Posterior cingulate gyrus (tissue), 11 donors: ENCODE data around the gene SETD3.

Experiments used
- DNase-seq, 10 donors: peaks; one replicate each; pipeline versions ENCODE4 v3.0.0 to v3.0.0-alpha.2; 2020 to 2021; ENCODE audit warnings: mixed read lengths in 3 of 10
- intact Hi-C: fragments of 100-400 bp; cut with DNase I; formaldehyde crosslinking; loops from one replicate; pipeline ENCODE4 v1.15.1; 2023

SETD3 gene

DNA sequence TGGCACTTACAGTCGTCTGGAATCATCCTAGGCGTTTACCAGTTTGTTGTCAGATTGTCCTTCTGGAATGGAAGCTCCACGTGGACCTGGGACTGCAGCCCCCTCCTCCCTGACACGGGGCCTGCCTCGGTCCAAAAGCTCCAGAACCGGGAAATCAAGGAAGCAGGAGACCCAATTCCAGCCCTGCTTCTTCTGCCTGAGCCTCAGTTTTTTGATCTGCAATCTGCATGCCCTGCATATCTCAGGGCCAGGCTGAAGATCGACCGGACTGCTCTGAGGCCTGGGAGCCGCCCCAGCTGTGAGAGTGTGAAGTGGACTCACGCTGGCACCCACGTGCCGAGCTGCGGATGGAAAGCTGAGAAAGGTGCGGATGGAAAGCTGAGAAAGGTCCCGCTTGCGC lies 98.6 kb downstream of the SETD3 start:
- intact Hi-C loops, result no loop called here
- no peak for DNase-seq

DNA sequence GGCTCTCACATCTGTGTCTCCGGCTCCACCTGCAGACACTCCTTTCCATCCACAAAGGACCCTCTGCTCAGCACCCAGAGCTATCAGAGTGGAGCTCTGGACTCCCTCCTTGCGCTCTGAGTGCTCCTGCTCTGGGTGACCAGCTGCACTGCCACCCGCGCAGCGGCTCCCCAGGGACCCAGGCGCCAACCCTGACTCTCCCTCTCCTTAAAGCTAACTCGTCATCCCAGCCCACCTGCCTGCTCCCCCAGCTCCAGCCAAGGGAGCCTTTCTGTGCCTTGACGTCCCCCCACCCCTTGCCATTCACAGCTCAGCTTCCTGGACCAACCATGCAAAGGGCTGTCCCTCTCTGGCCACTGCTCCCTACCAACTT lies 99.0 kb downstream of the SETD3 start:
- intact Hi-C loops, result no loop called here
- DNase-seq, result no peak

DNA sequence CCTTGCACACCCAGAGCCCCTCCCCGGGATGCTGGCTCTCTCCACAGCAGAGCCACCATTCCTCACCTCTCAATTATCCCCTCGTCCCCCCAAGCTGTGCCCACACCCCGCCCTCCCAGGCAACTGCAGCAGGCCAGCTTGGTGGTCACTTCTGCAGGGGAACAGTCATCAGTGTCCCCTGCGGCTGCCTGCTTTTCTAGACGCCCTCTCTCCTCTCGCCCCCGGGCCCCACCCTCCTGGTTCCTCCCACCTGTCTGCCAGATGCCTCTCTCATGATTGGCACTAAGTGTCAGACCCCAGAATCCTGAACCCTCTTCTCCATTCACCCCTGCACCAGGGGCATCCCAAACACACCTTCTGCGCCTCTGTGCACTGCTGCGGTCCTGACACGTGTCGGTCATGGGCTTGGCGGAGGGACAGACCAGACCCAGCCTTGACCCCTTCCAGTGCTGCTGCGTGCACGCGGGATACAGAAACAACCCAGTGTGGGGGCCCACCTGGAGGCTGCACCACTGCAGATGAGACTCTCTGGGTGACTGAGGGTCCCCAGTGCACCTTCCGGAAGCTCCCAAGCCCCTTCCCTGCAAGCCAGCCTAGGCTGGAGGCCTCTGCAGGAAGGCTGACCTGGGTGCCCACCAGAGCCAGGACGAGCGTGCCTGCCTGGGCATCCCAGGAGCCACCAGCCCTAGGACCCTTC lies 99.5 kb downstream of the SETD3 start:
- intact Hi-C loops, result no loop called here

DNA sequence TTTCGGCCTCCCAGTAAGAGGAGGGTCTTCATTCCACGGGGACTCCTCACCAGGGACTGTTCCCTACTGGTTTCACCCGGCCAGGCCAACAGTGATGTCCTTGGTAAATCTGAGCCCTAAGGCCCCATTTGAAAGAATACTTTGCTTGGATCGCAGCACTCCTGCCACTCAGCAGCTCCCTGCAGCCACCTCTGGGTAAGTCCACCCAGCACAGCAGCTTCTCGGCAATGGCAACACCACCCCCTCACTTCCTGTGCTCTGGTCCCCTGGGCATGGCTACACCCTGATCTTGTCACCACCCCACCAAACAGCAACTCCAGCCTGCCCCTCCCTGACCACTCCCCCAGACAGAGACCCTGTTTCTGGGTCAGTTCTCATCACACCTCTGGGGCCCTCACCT lies 100.3 kb downstream of the SETD3 start:
- DNase-seq, result no peak
- intact Hi-C loops, result no loop called here

More for the DNA sequence above, 99.5 kb downstream of the SETD3 start:
- no peak for DNase-seq

DNA sequence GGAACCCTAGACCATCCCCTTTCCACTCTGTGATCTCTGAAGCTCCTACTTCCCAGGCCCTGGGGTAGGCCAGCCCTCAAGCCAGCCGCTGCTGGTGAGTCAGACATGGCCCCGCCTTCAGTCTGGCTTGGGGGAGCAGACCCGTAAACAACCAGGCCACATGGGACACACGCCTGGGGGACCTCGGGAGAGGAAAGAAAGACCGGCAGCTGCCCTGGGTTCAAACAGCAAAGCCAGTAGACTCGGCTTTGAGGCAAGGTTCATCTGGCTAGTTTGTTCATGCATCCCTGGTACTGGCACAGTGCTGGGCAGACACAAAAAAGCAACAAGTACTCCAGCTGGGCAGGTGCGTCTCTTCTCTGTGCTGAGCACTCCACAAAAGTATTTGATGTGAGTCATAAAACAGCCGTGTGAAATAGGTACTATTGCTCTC lies 101.9 kb downstream of the SETD3 start:
- intact Hi-C loops, result no loop called here

DNA sequence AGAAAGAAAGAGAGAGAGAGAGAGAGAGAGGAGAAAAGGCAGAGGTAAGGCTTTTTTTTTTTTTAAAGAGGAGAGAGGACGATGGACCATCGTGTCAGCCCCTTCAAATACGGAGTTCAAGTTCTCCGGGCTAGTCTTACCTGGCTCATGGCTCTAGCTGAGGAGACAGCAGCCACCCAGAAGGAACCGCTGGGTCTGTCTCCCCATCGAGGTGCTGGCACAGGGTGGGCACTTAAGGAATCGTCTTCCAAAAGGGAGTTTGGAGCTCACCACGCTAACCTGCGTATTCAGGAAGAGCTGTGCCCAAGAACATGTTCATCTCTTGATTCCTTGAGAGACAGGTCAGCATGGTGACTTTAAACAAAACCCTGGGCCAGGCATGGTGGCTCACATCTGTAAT lies 102.7 kb downstream of the SETD3 start:
- intact Hi-C loops, result no loop called here
- no peak for DNase-seq

More for the DNA sequence above, 101.9 kb downstream of the SETD3 start:
- DNase-seq, result peak in 1 of 10 donors; percentile 74

DNA sequence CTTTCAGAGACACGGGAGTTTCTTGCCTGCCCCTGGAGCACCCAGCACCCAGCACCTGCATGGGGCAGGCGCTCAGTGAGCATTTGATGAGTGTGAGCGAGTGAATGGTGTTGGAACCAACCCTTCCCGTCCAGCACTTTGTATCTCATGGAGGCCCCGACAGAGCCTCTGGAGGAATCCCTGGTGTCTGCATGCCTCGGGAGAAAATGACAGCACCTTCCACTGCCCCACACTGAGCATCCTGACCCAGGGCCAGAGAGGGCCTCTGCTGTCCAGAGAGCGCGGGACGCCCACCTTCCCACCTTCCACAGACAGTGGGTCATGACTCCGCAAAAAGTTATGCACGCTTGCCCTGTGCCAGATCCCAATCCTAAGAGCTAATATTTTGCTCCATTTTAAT lies 105.7 kb downstream of the SETD3 start:
- DNase-seq, result peak in 2 of 10 donors; percentile 51 to 68
- intact Hi-C loops, result no loop called here

DNA sequence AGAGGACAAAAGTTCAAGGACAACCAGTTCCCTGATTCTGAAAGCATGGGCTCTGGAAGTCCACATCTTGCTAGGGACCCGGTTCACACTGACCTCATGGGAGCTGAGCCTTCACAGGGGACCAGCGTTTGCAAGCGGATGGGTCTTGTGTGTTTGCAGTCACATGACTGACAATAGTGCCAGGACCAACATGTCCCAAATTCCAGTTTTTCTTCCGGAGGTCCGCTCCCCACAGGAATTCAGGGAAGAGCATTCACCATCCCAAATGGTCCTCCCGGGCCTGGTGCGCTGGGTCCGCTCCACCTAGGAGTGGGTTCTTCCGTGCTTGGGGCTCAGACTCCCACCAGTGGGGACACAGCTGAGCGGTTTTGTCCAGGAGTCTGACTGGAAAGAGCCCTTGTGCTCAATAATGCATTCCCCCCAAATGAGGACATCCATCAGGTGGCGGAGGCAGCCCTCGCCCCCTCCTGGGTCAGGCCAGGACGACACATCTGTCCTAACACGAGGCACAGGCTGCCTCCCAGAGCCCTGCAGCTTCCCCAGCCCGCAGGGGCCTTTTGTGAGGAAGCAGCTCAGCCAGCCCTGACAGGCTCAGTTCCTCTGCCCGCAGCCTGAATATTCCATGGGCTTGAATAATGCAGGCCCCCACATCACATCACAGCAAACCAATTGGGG lies 116.9 kb downstream of the SETD3 start:
- DNase-seq, result peak in 2 of 10 donors; percentile 60 to 66
- intact Hi-C loops, result no loop called here

DNA sequence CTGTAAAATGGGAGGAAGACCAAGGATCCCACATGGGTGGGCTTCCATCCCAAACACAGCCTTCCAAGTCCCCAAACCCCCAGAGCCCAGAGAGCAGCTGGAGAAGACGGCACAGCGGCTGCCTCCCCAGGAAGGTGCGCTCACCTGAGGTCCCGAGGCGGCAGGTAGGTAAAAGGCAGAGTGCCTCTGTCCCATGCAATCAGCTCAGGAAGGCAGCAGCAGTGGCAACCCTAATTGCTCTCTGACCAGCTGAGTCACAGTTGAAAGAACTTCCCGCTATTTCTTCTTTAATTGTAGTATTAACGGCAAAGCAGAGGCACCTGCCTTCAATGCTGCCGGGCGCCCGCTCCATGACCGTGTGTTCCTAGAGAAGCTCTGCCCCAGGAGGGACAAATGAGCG lies 117.6 kb downstream of the SETD3 start:
- DNase-seq, result peak in 2 of 10 donors; percentile 34 to 40

DNA sequence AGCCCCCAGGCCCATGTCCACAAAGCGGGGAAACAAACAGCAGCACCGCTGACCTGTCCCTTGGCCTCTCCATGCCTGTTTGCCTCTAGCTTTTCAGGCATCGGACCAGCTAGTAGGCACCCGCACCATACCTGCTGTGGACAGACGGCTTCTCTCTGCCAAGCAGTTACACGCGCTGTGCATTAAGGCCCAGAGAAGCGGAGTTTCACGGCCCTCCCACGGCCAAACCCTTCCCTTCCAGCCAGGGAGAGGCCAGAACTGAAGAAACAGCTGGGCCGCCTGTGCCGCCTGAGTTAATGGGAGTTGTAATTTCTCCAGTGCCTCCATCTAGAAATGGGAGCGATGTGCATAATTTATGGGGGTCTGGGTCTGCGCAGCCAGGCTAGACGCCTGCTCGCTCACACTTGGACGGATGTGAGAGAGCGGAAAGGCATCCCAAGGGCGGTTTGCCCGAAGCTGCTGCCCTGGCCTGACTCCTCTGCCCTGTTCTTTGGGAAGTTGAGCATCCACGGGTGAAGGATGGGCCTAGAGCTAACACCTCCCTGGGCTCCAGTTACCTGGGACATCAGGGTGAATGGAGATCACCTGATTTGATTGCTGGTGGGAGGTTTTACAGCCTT lies 119.0 kb downstream of the SETD3 start:
- intact Hi-C loops, result no loop called here
- DNase-seq, result peak in 2 of 10 donors; percentile 30 to 72

More for the DNA sequence above, 117.6 kb downstream of the SETD3 start:
- intact Hi-C loops, result no loop called here

DNA sequence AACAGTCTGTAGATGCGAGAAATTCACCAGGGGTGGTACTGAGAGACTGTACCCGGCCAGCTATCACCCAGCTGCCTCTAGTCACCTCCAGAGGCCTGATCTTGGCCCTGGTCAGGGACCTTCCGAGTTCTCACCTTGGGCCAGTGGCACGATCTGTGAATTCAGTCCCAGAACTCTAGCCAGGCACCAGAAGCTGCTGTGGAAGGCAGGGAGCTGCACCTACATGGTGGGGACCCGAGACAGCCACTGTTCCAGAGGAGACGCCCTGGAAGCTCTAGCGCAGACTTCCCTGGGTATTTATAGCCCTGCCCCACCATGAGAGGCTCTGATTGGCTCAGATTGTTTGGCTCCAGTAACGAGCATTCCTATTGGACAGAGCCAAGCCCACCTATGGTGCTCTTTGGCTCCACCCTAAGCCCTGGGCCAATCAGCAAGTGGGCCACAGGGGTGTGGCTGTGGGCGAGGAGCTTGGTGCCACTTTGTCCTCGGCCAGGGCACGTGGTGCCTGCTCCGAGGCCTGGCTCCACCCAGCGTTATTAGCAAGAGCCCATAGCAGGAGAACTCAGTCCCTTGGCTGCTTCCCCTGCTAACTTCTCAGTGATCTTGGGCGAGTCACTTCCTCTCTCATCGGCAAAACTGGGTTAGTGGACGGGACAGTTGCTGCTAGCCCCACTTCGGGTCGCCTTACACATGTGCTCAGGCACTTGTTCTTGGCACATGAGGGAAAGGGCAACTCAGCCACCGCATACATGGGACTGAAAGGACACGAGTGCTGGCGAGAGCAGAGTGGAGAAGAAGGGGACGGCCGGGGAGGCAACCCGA lies 119.7 kb downstream of the SETD3 start:
- intact Hi-C loops, result no loop called here
- peak in 2 of 10 donors; percentile 26 to 45 for DNase-seq

DNA sequence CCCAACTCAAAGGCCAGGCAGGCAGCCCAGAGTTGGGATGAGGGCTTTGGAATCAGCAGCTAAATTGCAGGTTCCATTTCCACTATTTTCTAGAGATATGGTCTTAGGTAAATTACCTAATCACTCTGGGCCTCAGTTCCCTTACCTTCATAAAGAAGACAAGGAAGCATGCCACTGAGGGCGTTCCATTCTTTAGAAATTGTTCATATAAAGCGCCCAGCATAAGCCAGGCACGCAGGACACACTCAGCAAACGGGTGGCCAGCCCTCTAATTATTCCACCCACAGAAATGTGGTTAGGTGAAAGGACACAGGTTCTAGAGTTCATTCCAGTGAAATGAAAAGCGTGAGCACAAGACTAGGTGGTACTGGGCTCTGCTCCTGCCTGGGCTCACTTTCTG lies 120.8 kb downstream of the SETD3 start:
- DNase-seq, result peak in 1 of 10 donors; percentile 7
- intact Hi-C loops, result no loop called here

DNA sequence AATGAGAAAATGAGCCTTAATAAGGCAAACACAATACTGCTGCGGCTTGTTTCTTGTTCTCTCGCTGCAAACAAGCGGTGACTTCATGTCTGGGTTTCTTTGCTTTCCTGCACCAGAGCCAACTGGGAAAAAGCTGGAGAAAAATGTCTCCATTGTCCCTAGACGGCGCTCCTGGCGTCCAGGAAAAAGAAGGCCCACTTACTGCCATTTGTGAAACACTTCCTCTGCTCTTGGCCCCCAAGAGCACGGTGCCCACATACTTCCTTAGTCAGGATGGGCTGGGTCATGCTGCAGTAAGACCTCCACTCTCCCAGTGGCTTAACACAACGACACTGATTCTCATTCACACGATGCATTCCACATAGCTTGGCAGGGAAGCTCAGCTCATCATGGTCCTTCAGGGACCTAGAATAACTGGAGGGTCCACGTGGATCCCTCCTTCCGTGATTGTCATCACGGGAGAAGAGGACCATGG lies 122.7 kb downstream of the SETD3 start:
- intact Hi-C loops, result no loop called here
- DNase-seq, result peak in 1 of 10 donors; percentile 62

DNA sequence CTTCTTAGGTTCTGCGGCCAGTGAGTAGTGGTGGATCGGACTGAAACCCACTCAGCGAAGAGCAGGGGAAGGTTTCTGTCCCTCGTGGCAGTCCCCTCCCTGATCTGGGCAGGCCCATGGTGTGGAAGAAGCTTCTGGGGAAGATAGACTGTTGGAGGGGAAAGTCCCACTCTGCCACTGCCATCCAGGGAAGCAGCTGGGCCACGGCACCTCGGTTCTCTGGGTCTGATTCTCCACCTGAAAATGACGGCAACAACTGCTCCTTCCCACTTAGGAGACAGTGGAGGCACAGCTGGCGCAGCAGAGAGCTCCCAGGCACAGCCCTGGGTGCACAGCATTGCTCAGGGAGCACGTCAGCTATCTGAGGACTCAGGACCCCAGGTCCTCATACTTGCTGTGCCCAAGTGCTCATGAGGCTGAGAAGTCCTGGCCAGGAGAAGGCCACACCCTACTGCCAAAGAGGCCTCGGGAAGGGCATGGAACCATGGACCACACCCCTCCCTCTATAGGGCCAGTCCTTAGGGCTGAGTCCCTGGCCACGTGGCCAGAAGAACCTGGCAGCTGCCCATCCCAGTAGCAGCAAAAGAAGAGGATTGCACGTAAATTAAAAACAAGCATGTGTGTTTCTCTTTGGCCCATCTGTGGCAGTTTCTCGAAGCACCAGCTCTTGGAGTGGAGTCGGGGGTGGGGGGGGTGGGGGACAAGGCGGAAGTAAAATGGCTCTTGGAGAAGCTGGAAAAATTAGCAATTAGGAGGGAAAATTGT lies 123.3 kb downstream of the SETD3 start:
- peak in 1 of 10 donors; percentile 48 for DNase-seq
- intact Hi-C loops, result no loop called here

DNA sequence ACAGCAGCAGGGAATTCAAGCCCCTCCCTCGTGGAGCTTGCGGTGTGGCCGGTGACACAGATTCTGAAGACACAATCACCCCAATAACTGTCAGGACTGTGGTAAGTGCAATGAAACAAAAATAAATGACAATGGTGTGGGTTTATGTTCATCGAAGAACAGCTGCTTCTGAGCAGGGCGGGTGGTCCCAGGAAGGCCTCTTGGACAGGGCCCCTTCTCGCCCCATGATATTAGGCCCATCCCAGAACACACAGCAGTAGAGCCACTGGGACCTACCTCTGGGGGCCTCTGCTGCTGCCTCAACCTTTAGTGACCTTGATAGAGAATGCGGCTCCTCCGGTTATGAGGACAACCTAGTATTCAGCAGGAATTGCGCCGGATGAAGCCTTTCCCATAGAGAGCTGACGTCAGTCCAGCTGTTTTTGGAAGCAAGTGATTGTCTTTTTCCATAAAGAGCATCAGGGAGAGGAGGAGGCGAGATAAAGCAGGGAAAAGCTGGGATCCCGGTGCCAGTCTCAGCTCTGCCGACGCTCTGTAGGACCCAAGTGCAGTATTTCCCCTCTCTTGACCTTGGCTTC lies 124.5 kb downstream of the SETD3 start:
- peak in 1 of 10 donors; percentile 35 for DNase-seq

DNA sequence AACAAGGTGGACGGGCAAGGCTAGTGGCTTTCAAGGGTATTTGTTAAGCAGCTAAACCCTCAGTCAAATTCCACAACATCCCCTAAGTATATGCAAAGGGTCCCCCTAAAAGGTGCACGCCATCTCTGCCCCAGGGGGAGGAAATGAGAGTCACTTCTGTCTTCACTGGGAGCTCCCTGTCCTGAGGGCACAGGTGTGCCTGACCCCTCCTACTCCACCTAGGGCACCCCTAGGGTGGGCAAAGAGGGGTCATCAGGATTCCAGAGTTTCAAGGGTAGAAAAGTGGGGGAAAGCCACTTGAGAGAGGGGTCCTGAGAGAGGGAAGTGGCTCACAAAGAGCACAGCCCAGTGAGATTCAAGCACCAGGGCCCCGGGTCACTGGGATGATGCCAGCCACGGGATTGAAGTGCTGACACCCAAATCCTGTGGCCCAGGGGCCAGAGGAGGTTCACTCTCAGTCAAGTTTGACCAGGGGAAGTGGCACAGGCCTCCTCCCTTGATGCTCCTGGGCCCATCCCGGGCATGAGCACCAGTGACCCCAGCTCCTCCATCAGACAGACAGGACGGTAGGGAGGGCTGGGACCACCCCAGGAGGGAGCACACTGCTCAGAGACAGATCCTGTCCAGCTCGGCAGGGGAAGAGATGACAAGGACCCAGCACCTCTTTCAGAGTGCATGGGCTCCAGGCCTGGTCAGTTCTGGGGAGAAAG lies 126.3 kb downstream of the SETD3 start:
- DNase-seq, result peak in 1 of 10 donors; percentile 58
- intact Hi-C loops, result no loop called here

More for the DNA sequence above, 124.5 kb downstream of the SETD3 start:
- intact Hi-C loops, result no loop called here

DNA sequence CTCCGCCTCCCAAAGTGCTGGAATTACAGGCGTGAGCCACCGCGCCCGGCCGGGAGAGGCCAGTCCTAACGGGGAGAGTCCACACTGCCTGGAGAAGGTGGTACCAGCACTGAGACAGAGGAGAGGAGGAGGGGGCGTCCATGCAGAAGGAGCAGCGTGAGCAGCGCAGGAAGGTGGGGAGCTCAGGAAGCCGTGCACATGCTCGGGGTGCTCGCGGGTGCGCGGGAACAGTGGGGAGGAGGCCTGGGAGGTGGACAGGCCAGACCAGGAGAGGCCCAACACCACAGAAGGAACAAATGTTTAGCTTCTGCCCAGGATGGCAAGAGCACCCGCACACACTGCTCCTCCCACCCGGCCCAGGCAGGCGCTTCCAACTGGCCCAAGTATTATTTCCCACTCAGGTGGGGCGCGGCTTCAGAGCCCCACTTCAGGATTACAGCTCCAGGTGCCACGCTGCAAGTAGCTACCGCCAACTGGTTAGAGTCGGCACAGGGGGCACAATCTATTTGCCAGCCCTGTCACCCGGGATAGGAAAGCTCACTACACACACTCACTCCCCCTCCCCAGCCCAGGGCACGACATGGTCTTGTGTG lies 127.9 kb downstream of the SETD3 start:
- peak in 1 of 10 donors; percentile 75 for DNase-seq
- intact Hi-C loops, result no loop called here
